ENCODE results near the gene TTC23.

TTC23 gene

DNA sequence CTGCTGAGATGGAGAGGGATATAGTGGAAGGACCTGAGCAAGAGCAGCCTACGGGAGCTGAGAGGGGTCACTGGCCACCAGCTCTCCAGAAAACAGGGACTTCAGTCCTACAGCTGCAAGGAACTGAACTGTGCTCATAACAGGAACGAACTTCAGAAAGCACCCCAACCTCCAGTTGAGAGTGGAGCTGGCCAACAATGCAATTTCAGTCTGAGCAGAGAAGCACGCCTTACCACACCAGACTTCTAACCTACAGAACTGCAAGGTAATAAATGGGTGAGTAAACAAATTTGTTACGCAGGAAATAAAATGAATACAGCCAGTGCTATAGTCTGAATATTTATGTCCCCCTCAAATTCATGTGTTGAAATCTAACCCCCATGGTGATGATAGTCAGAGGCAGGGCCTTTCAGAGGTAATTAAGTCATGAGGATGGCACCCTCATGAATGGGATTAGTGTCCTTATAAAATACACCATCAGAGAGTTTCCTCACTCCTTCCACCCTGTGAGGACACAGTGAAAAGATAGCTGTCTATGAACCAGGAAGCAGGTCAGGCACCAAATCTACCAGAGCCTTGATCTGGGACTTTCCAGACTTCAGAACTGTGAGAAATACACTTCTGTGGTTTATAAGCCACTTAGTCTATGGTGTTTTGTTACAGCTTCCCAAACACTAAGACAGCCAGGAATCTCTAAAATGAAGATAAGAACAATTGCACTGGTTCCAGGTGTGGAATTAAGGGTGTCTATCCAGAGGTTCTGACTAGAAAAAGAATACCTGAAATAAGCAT lies 85.9 kb downstream of the TTC23 start:
- DNase-seq = no peak

DNA sequence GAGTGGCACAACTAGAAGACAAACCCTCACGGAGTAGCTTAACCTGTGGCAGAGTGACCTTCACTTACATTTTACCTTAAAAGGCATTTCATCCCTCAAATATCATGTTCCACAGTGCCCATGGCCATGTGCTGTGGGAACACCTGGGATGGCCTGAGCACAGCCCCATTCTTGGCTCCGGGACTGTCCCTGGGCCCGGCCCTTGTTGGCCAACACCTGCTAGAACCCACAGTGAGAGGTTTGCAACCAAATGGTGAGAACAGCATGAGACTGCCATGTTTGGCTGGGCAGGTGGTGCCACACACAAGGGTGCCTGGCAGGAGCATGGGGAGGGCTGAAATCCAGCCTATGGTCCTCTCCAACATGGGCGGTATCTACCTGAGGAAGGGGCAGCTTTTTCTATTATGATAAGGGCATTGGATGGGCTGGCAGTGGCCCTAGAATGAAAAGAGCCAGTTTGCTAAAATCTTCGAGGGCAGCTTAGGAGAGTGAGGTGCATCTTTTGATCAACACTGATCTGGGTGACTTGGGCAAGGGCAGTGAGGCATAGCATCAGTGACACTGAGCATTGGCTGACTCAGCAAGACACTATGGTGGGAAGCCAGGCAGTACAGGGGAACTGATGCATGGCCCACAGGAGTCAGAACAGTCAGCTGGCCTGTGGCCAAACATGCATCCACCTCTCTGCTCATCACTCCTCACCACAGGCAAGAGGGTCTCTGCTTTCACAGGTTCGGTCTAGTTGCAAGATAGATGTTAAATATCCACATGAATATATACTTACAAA lies 90.6 kb downstream of the TTC23 start:
- no peak for DNase-seq

DNA sequence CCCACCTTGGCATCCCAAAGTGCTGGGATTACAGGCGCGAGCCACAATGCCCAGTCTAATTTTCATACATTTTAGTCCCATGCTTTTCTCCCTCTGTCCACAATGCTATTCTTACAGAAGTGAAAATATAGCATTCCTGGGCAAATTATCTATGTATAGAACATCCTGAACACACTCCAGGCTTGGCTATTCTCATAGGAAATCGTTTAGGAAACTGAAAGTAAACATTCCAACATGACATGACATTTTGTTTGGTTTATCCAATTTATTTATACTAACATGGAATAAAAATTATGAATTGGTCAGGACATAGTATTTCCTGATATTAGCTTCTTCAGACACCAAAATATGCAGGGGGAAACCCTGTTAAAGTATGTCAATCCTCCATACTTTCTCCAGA lies 91.9 kb downstream of the TTC23 start:
- DNase-seq = no peak

DNA sequence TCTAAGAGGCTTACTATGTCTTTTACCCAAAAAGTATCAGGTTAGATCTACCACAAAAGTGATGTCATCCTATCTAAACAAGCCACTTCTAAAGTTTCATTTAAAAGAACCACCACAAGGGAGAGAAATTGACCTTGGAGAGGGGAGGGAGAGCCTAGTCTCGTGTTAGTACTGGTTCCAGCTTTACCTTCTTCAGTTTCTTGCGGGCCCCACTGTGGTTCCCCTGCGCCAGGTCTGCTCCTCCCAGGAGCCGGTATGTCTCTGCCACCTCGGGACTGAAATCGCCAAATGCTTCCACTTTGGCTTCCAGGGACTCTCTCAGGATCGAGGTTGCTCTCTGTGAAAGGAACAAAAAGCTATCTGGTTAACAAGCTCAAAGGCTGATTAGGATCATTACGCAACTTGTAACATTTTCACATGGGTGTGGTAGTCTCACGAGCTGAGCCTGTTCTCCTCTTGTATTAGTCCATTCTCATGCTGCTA lies 93.4 kb downstream of the TTC23 start:
- DNase-seq = no peak

DNA sequence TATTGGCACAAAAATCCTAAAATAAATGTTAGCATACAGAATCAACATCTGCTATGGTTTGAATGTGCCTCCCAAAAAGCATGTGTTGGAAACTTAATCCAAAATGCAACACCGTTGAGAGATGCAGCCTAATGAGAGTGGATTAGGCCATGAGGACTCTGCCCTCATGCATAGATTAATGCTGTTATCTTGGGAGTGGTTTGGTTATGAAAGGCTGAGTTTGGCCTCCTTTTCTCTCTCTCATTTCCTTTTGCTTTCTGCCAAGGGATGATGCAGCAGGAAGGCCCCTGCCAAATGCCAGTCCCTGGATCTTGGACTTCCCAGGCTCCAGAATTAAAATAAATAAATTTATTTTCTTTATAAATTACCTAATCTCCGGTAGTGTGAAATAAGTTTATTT lies 95.1 kb downstream of the TTC23 start:
- no peak for DNase-seq

DNA sequence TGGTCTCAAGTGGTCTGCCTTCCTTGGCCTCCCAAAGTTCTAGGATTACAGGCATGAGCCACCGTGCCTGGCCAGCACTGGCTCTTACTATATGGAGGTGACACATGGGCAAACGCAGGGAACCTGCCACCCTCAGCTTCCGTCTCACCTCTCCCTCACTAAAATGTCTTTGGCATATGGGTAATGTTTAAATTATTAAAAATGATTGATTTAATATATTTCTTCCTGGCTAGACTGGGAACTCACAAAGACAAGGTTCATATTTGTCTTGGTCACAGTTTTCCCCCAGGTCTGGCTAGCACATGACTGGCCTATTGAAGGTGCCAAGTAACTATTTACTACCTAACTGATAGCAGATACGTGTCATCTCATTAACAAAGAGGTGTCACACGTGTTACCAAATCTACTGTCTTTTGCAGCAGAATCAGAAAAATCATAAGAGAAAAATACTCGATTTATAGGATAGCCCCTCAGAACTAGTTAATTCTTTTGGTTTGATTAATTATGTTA lies 96.3 kb downstream of the TTC23 start:
- no peak for DNase-seq

DNA sequence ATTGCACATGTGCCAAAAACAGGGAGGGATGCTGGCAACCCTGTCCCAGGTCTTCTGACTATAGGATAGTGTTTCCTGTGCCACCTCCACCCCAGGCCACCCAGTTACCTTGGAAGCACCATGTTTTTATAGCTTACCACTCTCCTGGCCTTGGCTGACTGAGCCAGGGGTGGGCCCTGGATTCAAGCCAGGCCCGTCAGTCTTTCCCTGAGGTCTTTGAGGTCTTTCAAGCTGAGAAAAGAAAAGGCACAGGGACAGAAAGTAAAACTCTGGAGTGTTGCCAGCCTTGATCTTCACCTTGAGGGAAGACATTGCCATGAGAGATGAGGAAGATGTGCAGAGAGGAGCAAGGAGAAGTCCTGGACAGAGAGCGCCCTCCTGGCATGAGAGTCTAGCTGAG lies 98.2 kb downstream of the TTC23 start:
- DNase-seq = no peak

DNA sequence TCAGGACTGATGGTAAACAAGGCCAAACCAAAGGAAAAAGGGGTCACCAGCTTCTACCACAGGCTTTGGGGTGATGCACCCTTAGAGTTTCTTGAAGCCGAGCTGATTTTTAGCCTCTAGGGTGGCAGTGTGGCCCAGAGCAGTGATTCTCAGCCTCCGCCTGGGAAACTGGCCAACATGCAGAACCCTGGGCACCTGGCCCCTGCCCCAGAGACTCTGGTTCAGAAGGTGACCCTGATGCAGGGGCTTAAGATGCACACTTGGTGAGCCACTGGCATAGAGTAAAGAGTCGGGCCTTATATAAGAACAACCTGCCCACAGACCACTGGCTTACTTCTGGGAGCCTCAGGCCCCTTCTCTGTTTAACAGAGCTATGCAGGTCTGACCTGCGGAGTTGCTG lies 100.0 kb downstream of the TTC23 start:
- no peak for DNase-seq

DNA sequence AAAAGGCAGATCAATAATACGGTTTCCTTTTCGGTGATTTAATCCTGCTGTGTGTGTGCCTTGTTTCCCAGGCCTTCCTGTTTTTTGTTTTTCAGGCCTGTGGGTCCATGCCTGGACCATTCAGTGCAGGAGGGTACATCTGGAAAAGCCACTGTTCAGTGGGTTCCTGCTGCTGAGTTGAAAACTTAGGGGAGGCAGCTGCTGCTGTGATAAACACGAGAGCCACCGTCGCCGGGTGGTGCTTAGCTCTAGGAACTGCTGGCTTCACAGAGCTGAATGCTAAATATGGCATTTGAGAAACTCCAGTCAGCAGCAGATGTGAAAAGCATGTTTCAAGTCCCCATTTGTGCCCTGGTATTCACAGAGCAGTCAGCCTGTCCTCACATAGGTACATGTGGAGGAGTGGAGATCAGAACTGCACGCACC lies 100.5 kb downstream of the TTC23 start:
- no peak for DNase-seq

DNA sequence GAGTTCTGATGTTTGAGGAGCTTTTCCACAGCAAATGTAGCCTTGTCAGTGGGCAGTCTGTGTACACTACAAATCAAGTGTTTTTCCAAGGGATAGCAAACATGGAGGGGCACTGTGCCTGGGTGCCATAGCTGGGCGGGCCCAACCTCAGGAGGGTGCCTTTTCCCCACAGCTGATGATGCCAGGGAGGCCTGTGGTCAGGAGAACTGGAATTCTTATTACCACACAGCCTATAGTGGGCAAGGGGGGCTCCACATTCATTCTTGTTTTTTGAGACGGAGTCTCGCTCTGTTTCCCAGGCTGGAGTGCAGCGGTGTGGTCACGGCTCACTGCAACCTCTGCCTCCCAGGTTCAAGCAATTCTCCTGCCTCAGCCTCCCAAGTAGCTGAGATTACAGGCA lies 102.7 kb downstream of the TTC23 start:
- DNase-seq = no peak

DNA sequence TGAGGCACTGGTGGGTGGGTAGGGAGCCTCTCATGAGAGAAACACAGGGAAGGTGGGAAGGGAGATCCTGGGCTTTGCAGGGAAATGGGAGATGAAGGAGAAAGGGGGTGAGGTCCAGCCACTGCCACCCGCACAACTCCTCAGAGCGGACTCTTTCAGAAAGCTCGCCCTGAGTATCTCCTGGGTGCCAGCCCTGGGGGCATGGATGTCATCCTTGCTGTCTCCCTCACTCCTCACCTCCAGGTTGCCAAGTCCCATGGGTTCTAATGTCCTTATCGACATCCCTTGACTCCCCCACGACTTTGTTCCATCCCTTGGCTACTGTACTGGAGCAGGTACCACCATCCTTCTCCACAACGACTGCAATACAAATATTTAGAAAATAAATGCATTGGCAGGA lies 103.6 kb downstream of the TTC23 start:
- no peak for DNase-seq

DNA sequence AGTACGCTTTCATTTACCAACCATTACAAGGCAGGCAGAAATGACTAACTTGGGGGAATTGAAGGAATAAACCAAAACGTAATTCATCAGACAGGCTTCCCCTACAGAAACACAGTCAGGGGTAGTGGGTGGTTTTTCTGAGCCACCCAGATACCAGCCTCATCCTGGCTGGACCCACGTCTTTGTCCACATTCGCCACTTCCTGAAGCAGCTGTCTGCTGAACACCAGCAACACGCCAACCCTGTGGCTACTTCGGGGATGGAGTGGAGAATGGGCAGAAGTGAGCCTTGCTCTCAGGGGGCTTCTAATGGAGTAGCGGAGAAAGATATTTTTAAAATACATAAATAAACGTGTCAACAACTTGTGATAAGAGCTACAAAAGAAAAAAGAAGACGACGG lies 104.4 kb downstream of the TTC23 start:
- no peak for DNase-seq

DNA sequence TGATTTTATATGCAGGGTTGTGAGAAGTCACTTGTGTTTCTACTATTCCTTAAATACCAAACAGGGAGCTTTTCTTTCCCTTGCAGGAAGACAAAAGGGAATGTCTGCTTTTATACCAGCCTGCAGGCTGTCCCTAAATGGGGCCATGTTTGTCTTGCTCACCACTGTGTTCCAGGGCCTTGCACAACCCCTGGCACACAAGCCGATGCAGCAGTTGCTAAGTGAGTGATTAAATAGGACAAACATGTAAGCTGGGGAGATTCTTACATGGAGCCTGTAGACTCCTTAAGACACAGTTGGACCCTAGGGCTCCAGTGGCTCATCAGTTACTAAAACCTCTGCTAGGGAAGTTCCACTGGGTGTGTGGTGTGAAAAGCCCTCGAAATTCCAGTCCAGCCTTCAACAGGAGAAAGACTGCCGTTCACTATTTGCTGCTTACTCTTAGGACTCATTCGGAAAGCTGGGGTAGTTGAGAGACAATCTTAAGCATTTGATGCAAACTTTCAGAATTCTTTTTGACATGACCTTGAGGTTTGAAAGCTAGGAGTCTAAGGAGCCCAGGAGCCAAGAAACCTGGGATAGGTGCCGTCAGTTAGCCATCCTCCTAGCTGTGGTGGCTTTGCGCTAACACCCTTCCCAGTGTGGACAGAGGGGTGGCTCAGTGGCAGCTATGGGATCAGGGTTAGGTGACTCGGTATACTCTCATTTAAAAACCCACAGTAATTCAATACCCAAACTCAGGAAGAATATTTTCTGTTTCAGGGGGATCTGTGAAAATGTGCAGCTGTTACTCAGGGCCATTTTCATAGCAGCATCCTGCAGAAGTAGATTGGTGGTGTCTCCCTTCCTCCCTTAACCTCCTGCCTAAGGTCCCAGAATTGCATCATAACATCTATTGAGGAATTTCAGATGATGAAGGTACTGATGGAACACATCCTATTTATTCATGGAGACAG lies 105.4 kb downstream of the TTC23 start:
- no peak for DNase-seq

DNA sequence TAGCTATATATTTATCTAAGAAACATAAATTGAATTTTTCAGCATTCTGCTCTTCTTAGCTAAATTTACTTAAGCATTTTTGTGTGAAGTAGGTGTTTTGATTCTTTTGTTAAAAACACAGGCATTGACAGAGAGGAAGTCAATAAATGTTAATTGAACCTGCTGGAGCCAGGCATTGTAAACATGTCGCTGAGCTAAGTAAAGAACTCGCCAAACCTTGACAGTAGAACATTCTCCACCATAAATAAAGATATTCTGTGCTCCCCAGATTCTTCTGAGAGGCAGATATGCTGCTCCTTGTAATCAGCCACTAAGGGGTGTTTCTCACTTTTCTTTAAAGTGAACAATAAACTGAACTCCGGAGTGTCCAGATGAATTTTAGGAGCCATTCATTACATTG lies 106.1 kb downstream of the TTC23 start:
- DNase-seq = no peak

DNA sequence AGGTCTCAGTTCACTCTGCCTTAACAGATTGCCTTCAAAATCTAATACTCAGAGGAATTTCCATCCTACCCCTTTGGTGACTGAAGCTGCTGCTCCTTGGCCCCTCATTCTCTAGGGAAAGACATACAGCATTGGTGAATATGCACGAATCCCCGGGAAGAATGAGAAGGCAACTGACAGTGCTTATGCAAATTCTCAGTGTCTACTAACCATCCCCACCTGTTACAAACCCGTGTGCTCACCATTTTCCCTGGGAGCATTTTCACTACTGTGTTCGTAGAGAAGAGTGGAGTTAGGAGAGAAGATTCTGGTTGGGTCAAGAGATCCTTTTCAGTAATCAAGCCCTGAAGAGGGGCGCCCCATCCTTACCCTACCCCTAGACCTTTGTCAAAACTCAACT lies 106.8 kb downstream of the TTC23 start:
- no peak for DNase-seq

DNA sequence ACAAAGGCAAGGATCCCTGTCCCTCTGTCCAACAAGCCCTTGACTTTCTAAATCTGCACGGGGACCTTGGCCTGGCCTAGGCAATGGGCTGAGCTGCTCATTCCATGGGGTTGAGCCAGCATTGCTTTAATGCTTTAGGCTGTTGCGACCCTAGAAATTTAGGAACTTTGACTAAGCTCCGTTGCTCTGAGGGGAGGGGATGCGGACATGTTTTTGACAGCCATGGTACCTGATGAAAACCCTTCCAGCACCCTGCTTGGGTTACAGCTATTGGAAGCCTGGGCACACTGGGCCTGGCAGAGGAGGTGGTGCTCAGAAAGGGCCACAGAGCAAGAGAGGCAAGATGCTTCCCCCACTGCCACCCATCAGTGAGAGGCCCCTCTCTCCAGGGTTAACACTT lies 107.4 kb downstream of the TTC23 start:
- DNase-seq = no peak

DNA sequence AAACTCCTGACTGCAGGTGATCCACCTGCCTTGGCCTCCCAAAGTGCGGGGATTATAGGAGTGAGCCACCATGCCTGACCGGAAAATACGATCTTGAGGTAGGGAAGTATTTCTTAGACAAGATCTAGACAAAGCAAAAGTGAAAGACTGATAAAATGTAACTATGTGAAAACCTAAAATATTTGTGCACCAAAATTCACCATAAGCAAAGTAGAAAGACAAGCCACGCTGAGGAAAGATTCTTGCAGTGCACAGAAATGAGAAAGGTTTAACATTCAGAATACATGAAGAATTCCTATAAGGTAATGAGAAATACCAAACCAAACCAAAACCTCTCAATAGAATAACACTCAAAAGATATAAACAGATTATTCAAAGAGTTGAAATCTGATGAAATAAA lies 108.8 kb downstream of the TTC23 start:
- no peak for DNase-seq

DNA sequence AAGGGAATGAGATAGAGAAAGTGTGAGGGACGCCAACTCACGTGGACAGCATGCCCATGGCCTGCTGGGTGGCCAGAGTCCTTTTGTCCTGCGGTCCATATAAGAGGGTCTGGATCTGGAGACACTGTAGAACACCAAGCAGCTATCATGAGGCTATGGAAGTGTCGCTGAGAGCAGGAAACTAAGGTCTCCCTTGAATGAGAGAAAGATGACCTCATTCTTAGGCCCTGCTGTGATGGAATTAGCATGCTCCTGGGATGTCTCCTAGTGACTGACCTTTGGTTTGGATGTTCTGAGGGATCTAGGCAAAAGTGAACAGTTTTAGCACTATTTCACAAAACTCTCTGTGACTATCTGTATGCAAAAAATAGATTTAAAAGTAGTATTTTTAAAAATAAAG lies 110.1 kb downstream of the TTC23 start:
- DNase-seq = no peak

DNA sequence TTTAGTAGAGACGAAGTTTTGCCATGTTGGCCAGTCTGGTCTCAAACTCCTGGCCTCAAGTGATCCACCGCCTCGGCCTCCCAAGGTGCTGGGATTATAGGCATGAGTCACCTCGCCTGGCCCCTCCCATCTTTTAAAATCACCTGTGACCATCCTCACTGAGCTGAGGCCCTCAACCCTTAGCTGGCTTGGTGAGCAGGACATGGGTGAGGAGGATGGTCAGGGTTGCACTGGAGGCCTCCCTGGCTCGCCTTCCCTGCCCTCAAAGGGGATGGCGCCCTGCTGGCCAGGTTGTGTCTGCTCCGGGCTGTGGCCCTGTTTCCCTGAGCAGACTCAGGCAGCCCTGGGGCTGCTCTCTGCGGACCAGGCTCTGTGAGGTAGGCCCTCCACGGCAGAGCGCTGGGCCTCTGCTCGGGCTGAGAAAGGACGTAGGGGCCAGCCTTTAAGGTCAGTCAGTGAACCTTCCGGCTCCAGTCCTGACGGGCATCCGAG lies 110.8 kb downstream of the TTC23 start:
- DNase-seq = no peak

DNA sequence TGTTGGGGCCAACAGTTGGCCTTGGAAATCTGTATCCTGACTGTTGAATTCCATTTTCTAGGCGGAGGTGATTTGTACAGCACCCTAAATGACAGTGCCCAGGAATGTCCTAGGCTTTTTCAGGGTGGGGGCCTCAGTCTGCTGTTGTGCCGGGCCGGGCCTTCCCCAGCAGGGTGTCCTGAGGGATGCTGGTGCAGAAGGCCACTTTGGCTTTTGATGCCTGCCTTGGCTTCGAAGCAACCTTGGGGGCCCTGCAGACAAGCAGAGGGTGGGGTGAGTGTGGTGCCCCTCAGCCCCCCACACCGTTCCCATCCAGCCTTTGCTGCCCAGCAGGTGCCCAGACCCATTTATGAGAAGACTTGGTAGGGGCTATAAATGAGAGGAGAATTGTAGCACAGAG lies 111.5 kb downstream of the TTC23 start:
- DNase-seq = no peak

DNA sequence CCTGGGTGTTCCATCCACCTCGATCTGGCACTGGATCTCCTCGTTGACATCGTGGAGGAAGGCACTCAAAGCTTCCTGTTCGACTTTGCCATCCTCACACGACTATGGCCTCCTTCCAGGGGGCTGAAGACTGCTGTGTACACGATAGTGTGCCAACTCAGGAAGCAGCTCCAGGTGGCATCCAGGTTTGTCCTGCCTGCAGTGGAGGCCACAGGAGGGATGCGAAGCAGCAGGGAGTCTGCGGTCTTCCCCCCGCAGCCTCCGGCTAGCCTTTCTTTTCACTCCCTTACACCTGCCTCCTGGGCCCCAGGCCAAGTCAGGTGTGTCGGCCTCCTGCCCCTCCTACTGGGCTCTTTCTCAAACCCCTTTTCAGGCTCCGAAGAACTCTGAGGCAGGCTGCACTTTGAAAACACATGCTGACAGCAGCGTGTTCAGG lies 112.3 kb downstream of the TTC23 start:
- DNase-seq = no peak

DNA sequence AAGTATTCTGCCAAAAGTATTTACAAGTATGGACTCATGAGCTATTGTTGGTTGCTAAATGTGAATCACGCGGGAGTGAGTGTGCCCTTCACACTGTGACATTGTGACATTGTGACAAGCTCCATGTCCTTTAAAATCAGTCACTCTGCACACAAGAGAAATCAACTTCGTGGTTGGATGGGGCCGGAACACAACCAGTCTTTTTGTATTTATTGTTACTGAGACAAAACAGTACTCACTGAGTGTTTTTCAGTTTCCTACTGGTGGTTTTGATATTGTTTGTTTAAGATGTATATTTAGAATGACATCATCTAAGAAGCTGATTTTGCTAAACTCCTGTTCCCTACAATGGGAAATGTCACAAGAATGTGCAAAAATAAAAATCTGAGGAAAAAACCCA lies 114.2 kb downstream of the TTC23 start:
- no peak for DNase-seq

DNA sequence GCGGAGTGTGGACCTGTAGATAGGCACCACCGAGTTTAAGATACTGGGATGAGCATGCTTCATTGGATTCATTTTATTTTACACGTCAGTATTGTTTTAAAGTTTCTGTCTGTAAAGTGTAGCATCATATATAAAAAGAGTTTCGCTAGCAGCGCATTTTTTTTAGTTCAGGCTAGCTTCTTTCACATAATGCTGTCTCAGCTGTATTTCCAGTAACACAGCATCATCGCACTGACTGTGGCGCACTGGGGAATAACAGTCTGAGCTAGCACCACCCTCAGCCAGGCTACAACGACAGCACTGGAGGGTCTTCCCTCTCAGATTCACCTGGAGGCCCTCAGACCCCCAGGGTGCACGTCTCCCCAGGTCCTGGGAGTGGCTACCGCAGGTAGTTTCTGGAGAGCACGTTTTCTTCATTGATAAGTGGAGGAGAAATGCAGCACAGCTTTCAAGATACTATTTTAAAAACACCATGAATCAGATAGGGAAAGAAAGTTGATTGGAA lies 115.0 kb downstream of the TTC23 start:
- no peak for DNase-seq
